NT2/D1 (cell line): Measurements from ENCODE around the gene GATB.

Source experiments
- DNase-seq: peaks from one replicate; pipeline ENCODE4 v3.0.0-alpha.2; 2011; ENCODE audit warnings: low read depth, low spot score
- H3K27me3 ChIP-seq: 2 replicates; pipeline ENCODE4 v1.6.0; 2011; ENCODE audit warnings: mild to moderate bottlenecking; ENCODE audit not compliant: insufficient read length, insufficient read depth
- H3K36me3 ChIP-seq: 2 replicates; pipeline ENCODE4 v1.6.1; 2011; ENCODE audit warnings: mild to moderate bottlenecking, low read length, mixed read lengths; ENCODE audit not compliant: insufficient read depth, insufficient read length
- H3K4me1 ChIP-seq: 2 replicates; pipeline ENCODE4 v1.5.1; 2011; ENCODE audit not compliant: insufficient read depth, insufficient read length
- H3K4me3 ChIP-seq: 2 replicates; pipeline ENCODE4 v1.5.1; 2011; ENCODE audit warnings: low read depth; ENCODE audit not compliant: insufficient read length
- H3K9ac ChIP-seq: 2 replicates; pipeline ENCODE4 v1.6.0; 2011; ENCODE audit warnings: low read depth; ENCODE audit not compliant: insufficient read length
- H3K9me3 ChIP-seq: 2 replicates; pipeline ENCODE4 v1.5.1; 2011; ENCODE audit warnings: mild to moderate bottlenecking, low read length; ENCODE audit not compliant: insufficient read depth
- SUZ12 ChIP-seq: IDR thresholded peaks from 2 replicates; pipeline ENCODE4 v1.6.1; 2011; ENCODE audit not compliant: insufficient read length, insufficient read depth; ENCODE audit errors: extremely low read depth
- YY1 ChIP-seq: IDR thresholded peaks from 2 replicates; pipeline ENCODE4 v1.6.1; 2011; ENCODE audit not compliant: insufficient read length, insufficient read depth
- ZNF274 ChIP-seq: IDR thresholded peaks from 2 replicates; pipeline ENCODE4 v1.6.1; 2011; ENCODE audit warnings: mild to moderate bottlenecking, low read depth, low read length

Gene GATB

GRCh38 chr4:151688003-151688784 is 72.6 kb downstream of the GATB start:
- no peak overlapping the region for H3K9ac ChIP-seq
- TF ChIP-seq ZNF274 (no peak), SUZ12 (no peak), YY1 (no peak)
- H3K36me3 ChIP-seq: peaks cover 27% of the 10 kb centered on the region
- no peaks in the 10 kb centered on the region for H3K9me3 ChIP-seq
- no peak for DNase-seq
- H3K27me3 ChIP-seq: no peaks in the 10 kb centered on the region
- H3K4me1 ChIP-seq: peaks cover 7% of the 10 kb centered on the region
- no peak overlapping the region for H3K4me3 ChIP-seq

- Histone ChIP-seq H3K4me1 (peaks cover 7% of the 10 kb centered on the region), H3K4me3 (no peak overlapping the region), H3K27me3 (no peaks in the 10 kb centered on the region), H3K9ac (no peak overlapping the region), H3K36me3 (peaks cover 26% of the 10 kb centered on the region), H3K9me3 (no peaks in the 10 kb centered on the region)
- TF ChIP-seq YY1: no peak
- TF ChIP-seq SUZ12: no peak
- no peak for TF ChIP-seq ZNF274
- no peak for DNase-seq
Measured at GRCh38 chr4:151687021-151687640, 73.7 kb downstream of the GATB start.

GRCh38 chr4:151685303-151685702 is 75.5 kb downstream of the GATB start:
- H3K9me3 ChIP-seq: no peaks in the 10 kb centered on the region
- no peak for TF ChIP-seq YY1
- TF ChIP-seq ZNF274: no peak
- TF ChIP-seq SUZ12: no peak
- H3K4me1 ChIP-seq: peaks cover 7% of the 10 kb centered on the region
- H3K27me3 ChIP-seq: no peaks in the 10 kb centered on the region
- no peak for DNase-seq
- H3K36me3 ChIP-seq: peaks cover 32% of the 10 kb centered on the region
- no peak overlapping the region for H3K9ac ChIP-seq
- H3K4me3 ChIP-seq: no peak overlapping the region

- H3K9me3 ChIP-seq: no peaks in the 10 kb centered on the region
- TF ChIP-seq SUZ12 (no peak), YY1 (no peak), ZNF274 (no peak)
- DNase-seq: no peak
Measured at GRCh38 chr4:151681085-151681484, 79.7 kb downstream of the GATB start.

GRCh38 chr4:151679231-151679630 is 81.6 kb downstream of the GATB start:
- H3K9ac ChIP-seq: no peak overlapping the region
- no peak for TF ChIP-seq SUZ12
- TF ChIP-seq YY1: no peak
- no peak for TF ChIP-seq ZNF274

More at GRCh38 chr4:151681085-151681484, 79.7 kb downstream of the GATB start:
- Histone ChIP-seq H3K9ac (no peak overlapping the region), H3K4me1 (no peaks in the 10 kb centered on the region), H3K27me3 (no peaks in the 10 kb centered on the region), H3K36me3 (peaks cover 34% of the 10 kb centered on the region), H3K4me3 (no peak overlapping the region)

GRCh38 chr4:151678048-151678872 is 82.5 kb downstream of the GATB start:
- H3K9ac ChIP-seq: no peak overlapping the region
- no peaks in the 10 kb centered on the region for H3K4me1 ChIP-seq
- no peak for DNase-seq
- H3K27me3 ChIP-seq: no peaks in the 10 kb centered on the region
- H3K4me3 ChIP-seq: no peak overlapping the region
- H3K9me3 ChIP-seq: no peaks in the 10 kb centered on the region
- TF ChIP-seq YY1: no peak
- TF ChIP-seq ZNF274: no peak
- no peak for TF ChIP-seq SUZ12
- H3K36me3 ChIP-seq: peaks cover 20% of the 10 kb centered on the region

More at GRCh38 chr4:151679231-151679630, 81.6 kb downstream of the GATB start:
- H3K4me1 ChIP-seq: no peaks in the 10 kb centered on the region
- H3K4me3 ChIP-seq: no peak overlapping the region
- DNase-seq: no peak
- H3K9me3 ChIP-seq: no peaks in the 10 kb centered on the region
- no peaks in the 10 kb centered on the region for H3K27me3 ChIP-seq
- H3K36me3 ChIP-seq: peaks cover 27% of the 10 kb centered on the region

- TF ChIP-seq SUZ12: no peak
- no peak for TF ChIP-seq ZNF274
- no peak for TF ChIP-seq YY1
- Histone ChIP-seq H3K36me3 (peaks cover 19% of the 10 kb centered on the region), H3K9ac (no peak overlapping the region), H3K27me3 (no peaks in the 10 kb centered on the region), H3K4me1 (no peaks in the 10 kb centered on the region), H3K9me3 (no peaks in the 10 kb centered on the region), H3K4me3 (no peak overlapping the region)
- DNase-seq: no peak
Measured at GRCh38 chr4:151677193-151677592, 83.6 kb downstream of the GATB start.
